ENCODE data around the gene RHBDD1. TPM values are rescaled to one million over a fixed set of nuclear protein-coding genes. Genes with fewer than 3 reads are reported as not detected.

RHBDD1 gene
- polyA plus RNA-seq, 4 donors = 22.9 to 34.1 (median 25.5) TPM

GRCh38 chr2:226882606-226883005 lies 46.8 kb downstream of the RHBDD1 start:
- DNase-seq (ENCODE audit: low read depth in 4 of 4, low spot score in 3 of 4) = no peak

GRCh38 chr2:226883296-226883795 lies 47.5 kb downstream of the RHBDD1 start:
- no peak for DNase-seq (ENCODE audit: low read depth in 4 of 4, low spot score in 3 of 4)

- DNase-seq (ENCODE audit: low read depth in 4 of 4, low spot score in 3 of 4) = no peak
Measured at GRCh38 chr2:226884166-226884565, 48.3 kb downstream of the RHBDD1 start.

GRCh38 chr2:226885769-226886435 lies 50.0 kb downstream of the RHBDD1 start:
- no peak for DNase-seq (ENCODE audit: low read depth in 4 of 4, low spot score in 3 of 4)

GRCh38 chr2:226887940-226888339 lies 52.1 kb downstream of the RHBDD1 start:
- no peak for DNase-seq (ENCODE audit: low read depth in 4 of 4, low spot score in 3 of 4)

- DNase-seq (ENCODE audit: low read depth in 4 of 4, low spot score in 3 of 4) = no peak
Measured at GRCh38 chr2:226888378-226888965, 52.6 kb downstream of the RHBDD1 start.

GRCh38 chr2:226888971-226889370 lies 53.1 kb downstream of the RHBDD1 start:
- DNase-seq (ENCODE audit: low read depth in 4 of 4, low spot score in 3 of 4) = no peak

GRCh38 chr2:226890286-226890685 lies 54.4 kb downstream of the RHBDD1 start:
- DNase-seq (ENCODE audit: low read depth in 4 of 4, low spot score in 3 of 4) = no peak

- DNase-seq (ENCODE audit: low read depth in 4 of 4, low spot score in 3 of 4) = no peak
Measured at GRCh38 chr2:226891780-226892590, 56.1 kb downstream of the RHBDD1 start.

GRCh38 chr2:226892729-226893128 lies 56.9 kb downstream of the RHBDD1 start:
- no peak for DNase-seq (ENCODE audit: low read depth in 4 of 4, low spot score in 3 of 4)

GRCh38 chr2:226893216-226893615 lies 57.4 kb downstream of the RHBDD1 start:
- no peak for DNase-seq (ENCODE audit: low read depth in 4 of 4, low spot score in 3 of 4)

- DNase-seq (ENCODE audit: low read depth in 4 of 4, low spot score in 3 of 4) = no peak
Measured at GRCh38 chr2:226894752-226895151, 58.9 kb downstream of the RHBDD1 start.

- no peak for DNase-seq (ENCODE audit: low read depth in 4 of 4, low spot score in 3 of 4)
Measured at GRCh38 chr2:226895579-226895978, 59.7 kb downstream of the RHBDD1 start.

- DNase-seq (ENCODE audit: low read depth in 4 of 4, low spot score in 3 of 4) = no peak
Measured at GRCh38 chr2:226898121-226898520, 62.3 kb downstream of the RHBDD1 start.

- DNase-seq (ENCODE audit: low read depth in 4 of 4, low spot score in 3 of 4) = no peak
Measured at GRCh38 chr2:226898897-226899296, 63.0 kb downstream of the RHBDD1 start.

GRCh38 chr2:226902041-226902966 lies 66.5 kb downstream of the RHBDD1 start:
- no peak for DNase-seq (ENCODE audit: low read depth in 4 of 4, low spot score in 3 of 4)

- DNase-seq (ENCODE audit: low read depth in 4 of 4, low spot score in 3 of 4) = no peak
Measured at GRCh38 chr2:226903179-226903578, 67.3 kb downstream of the RHBDD1 start.

- no peak for DNase-seq (ENCODE audit: low read depth in 4 of 4, low spot score in 3 of 4)
Measured at GRCh38 chr2:226904592-226904991, 68.7 kb downstream of the RHBDD1 start.

- DNase-seq (ENCODE audit: low read depth in 4 of 4, low spot score in 3 of 4) = no peak
Measured at GRCh38 chr2:226905718-226906117, 69.9 kb downstream of the RHBDD1 start.

- no peak for DNase-seq (ENCODE audit: low read depth in 4 of 4, low spot score in 3 of 4)
Measured at GRCh38 chr2:226906163-226906693, 70.4 kb downstream of the RHBDD1 start.

All from left renal pelvis (tissue), 4 donors.